ENCODE measurements around the gene PCK2. TPM values are rescaled to one million over a fixed set of nuclear protein-coding genes. Genes with fewer than 3 reads are reported as not detected.

PCK2 gene
- total and polyA plus RNA-seq, 2 of the 13 experiments (the other 11 are each of a cell fraction or from before 2014, with no cell fraction given): 129 to 272 TPM

GRCh38 chr14:24100197-24100981 is 6.3 kb downstream of the PCK2 start (continued):
- no peak for TF ChIP-seq HNRNPLL (IDR thresholded peaks at IDR 0.05; ENCODE audit: low read depth, low read length, poor library complexity, severe bottlenecking)
- no peak for TF ChIP-seq EP300 (IDR thresholded peaks at IDR 0.05; ENCODE audit: low read depth in 2 of 2, low read length in 2 of 2)
- TF ChIP-seq EP300 (CRISPR knock-in tag; IDR thresholded peaks at IDR 0.05; ENCODE audit: borderline replicate concordance): no peak
- TF ChIP-seq RBAK (CRISPR knock-in tag; IDR thresholded peaks at IDR 0.05): no peak
- no peak for TF ChIP-seq ZNF207 (IDR thresholded peaks at IDR 0.05; ENCODE audit: borderline replicate concordance)
- 0 out of 2 replicates have a peak, but pooled peaks have one; percentile 29 for TF ChIP-seq ZNF276 (CRISPR knock-in tag; IDR thresholded peaks at IDR 0.05; ENCODE audit: low read depth)
- TF ChIP-seq IRF2 (CRISPR knock-in tag; IDR thresholded peaks at IDR 0.05): no peak
- TF ChIP-seq JUND (CRISPR knock-in tag; IDR thresholded peaks at IDR 0.05): no peak
- TF ChIP-seq FOXK1 (CRISPR knock-in tag; IDR thresholded peaks at IDR 0.05; ENCODE audit: borderline replicate concordance, low read depth): 0 out of 2 replicates have a peak, but pooled peaks have one; percentile 12
- TF ChIP-seq HMGXB4 (CRISPR knock-in tag; IDR thresholded peaks at IDR 0.05; ENCODE audit: borderline replicate concordance in 1 of 2, low read depth in 1 of 2): no peak
- TF ChIP-seq NFE2L1 (CRISPR knock-in tag; IDR thresholded peaks at IDR 0.05; ENCODE audit: borderline replicate concordance): no peak
- 0 out of 2 replicates have a peak, but pooled peaks have one; percentile 24 for TF ChIP-seq CEBPB (IDR thresholded peaks at IDR 0.05; ENCODE audit: borderline replicate concordance, low read depth, low read length)
- peak; percentile 47 for TF ChIP-seq HNF4A (CRISPR knock-in tag; IDR thresholded peaks at IDR 0.05)
- TF ChIP-seq ZNF772 (CRISPR knock-in tag; IDR thresholded peaks at IDR 0.05): no peak
- TF ChIP-seq ZUFSP (CRISPR knock-in tag; IDR thresholded peaks at IDR 0.05; ENCODE audit: borderline replicate concordance): no peak
- TF ChIP-seq BCL3 (CRISPR knock-in tag; IDR thresholded peaks at IDR 0.05): no peak
- no peak for TF ChIP-seq SATB2 (CRISPR knock-in tag; IDR thresholded peaks at IDR 0.05)
- TF ChIP-seq ZNF230 (CRISPR knock-in tag; IDR thresholded peaks at IDR 0.05): 0 out of 2 replicates have a peak, but pooled peaks have one; percentile 70
